ENCODE results near the gene DFFB.

Gene DFFB

GRCh38 chr1:3834701-3835100, 22.6 kb upstream of the DFFB start:
- no peak for DNase-seq

DNA sequence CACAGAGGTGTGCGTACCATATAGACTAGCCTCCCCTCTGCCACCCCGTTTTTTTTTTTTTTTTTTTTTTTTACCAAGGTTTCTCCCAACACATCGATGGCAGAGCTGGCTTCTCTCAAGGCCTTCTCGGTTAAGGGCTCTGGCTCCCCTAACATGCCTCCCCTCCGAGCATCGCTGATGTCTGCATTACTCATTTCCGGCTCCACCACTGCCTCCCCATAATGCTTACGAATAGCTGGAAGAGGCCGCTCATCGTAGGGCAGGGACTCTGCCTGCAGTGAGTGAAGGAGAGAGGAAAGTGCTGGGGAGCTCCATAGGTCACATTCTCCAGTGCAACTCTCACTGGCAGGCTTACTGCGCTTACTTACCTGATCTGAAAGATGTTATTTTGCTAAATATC, 20.9 kb upstream of the DFFB start:
- DNase-seq = no peak

- no peak for DNase-seq
These were observed 20.1 kb upstream of the DFFB start for GRCh38 chr1:3837200-3837599.

- DNase-seq = no peak
These were observed 19.6 kb upstream of the DFFB start for GRCh38 chr1:3837685-3838084.

GRCh38 chr1:3838788-3839187, 18.5 kb upstream of the DFFB start:
- DNase-seq = no peak

GRCh38 chr1:3841491-3841890, 15.8 kb upstream of the DFFB start:
- no peak for DNase-seq

- no peak for DNase-seq
These were observed 14.4 kb upstream of the DFFB start for GRCh38 chr1:3842912-3843311.

DNA sequence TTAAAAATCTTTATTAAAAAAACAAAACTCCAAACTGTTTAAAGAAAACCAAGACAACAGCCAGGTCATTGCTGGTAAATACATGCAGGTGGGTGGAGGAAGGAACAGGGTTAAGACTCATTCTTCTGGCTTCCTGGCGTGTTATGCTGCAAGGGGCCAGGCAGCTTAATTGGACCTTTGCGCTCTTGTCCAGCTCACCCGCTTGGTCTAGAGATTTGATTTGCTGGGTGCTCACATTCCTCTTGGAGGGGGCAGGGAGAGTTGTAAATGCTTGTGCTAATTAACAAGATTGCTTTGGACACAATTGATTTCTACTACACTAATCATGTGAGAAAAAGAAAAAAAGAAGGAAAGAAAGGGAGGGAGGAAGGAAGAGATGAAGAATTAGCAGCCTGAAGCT, 10.7 kb upstream of the DFFB start:
- DNase-seq = no peak

- no peak for DNase-seq
These were observed 10.2 kb upstream of the DFFB start for GRCh38 chr1:3847081-3847480.

- DNase-seq = no peak
These were observed 6.4 kb upstream of the DFFB start for GRCh38 chr1:3850857-3851256.

DNA sequence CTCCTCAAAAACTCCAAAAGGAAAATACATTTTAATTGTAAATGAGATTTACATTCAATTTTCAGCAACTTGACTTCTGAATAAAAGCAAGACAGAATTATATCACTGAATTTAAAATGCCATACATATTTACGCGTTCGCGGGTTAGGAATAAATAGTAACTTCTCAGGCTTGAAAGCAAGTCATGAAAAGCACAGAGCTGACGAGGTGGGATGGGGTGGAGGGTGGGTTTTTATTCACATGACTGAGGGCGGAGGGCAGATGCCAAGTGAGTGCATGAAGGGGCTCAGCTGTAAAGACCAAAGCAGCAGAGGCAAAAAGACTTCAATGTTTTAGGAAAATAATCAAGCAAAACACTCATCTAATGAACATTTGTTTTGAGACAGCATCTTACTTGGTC, 6.0 kb upstream of the DFFB start:
- no peak for DNase-seq

DNA sequence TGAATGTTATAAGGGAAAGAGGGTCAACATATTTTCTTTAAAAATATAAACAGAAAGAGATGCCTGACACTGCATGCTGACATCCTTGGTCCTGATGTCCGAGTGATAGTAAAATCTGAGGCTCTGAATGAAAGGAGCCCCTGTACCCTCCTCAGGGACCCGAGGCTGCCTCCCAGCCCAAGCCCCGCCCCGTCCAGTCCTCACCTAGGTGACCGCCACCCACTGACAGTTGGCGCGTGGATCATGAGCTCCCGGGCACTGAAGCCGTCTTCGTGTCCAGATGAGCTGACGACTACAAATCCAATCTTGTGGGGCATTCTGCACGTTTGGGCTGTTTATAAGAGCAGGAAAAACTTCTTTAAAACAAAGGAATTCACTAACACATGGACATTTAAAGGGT, 5.2 kb upstream of the DFFB start:
- no peak for DNase-seq

DNA sequence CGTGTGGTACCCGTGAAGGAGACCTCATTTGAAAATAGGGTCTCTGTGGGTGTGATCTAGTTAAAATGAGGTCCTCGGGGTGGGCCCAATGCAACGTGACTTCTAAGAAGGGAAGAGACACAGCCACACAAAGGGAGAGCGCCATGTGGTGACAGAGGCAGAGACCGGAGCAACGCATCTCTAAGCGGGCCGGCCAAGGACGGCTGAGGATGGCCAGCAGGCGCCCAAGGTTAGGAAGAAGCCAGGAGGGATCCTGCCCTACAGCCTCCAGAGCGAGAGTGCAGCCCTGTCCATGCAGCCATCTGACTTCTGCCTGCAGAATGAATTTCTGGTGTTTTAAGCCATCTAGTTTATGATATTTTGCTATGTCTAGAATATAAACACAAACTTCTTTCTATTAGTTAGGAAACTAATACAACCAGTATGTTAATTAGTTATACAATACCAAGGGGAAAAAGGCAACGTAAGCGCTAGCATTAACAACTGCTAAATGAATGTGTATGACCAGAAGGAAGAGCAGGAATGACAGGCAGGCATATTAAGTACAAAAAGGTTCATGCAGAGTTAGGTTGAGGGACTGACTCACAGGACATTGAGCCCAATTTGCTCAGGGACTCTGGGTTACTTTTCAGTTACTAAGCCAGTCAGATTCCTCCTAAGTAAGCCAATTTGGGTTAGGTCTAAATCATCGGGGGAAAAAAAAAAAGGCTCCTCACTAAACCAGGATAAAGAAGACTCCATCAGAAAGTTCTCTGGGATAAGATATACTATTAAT, 4.4 kb upstream of the DFFB start:
- no peak for DNase-seq

DNA sequence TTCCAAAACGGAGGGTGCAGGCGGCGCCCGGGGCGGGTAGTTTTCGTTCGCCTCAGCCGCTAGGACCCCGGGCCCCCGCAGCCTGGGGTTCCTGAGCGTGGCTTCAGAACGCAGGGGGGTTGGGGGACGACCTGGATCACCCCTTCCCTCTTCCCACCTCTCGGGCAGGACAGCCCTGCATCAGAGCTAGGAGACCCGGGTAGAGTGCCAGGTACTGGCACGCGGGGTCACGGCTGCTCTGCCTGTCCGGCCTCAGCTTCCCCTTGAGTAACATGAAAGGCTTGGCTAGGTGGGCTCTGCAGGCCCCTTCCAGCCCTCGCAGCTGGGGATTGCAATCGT, 484 bp downstream of the DFFB start:
- DNase-seq = no peak

DNA sequence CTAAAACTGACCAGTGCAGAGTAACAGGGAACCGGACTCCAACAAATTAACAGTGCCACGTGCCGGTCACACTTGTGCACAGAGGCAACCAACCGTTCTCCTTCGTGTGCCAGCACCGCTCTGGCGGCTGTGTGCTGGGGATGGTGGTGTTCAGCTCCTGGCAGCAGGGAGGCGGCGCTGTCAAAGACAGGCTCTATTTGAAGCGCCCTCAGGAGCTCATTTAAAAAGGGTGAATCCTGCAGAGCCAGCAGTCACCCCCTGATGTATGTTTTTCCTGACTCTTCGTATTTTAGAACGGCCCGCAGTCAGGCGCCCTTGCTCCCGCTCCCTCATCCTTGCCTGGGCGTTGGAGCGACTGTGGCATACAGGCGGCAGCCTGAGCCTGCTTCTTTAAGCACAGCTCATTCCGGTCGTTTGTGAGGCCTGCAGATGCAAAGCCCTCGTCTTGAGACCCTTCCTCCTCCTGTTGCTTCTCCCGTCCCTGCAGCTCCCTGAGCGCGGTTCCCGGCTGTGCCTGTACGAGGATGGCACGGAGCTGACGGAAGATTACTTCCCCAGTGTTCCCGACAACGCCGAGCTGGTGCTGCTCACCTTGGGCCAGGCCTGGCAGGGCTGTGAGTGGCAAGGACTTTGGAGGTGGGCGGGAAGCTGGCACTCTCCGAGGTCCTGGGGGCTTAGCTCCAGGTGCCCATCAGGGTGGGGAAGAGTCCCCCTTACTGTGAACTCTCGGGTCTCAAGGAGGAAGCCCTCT, 1.1 kb downstream of the DFFB start:
- no peak for DNase-seq

GRCh38 chr1:3863231-3863935, 6.1 kb downstream of the DFFB start:
- no peak for DNase-seq

- no peak for DNase-seq
These were observed 7.6 kb downstream of the DFFB start for GRCh38 chr1:3864884-3865283.

GRCh38 chr1:3865606-3866160, 8.4 kb downstream of the DFFB start:
- DNase-seq = no peak

- no peak for DNase-seq
These were observed 11.3 kb downstream of the DFFB start for GRCh38 chr1:3868464-3869006.

DNA sequence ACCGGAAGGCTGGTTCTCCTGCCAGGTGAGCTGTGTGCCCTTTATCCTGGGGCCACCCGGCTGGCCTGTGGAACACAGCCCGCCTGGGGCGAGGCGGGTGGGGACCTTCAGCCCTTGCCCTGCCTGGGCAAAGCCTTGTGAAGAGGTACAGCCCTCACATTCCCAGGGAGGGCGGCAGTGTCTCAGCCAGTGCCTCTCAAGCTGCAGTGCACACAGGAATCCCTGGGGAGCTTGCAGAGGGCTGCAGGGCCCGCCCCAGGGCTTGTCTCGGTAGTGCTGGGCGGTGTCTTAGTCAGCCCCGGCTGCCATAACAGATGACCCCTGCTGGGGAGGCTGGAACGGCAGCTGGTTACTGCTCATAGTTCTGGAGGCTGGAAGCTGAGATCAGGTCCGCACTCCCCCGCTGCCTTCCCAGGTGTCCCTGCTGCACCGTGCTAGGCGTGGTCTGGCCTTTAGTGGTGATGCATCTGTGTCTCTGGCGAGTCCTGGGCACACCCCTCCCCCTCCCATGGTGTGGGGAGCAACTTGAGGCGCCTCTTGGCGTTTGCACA, 12.6 kb downstream of the DFFB start:
- no peak for DNase-seq

DNA sequence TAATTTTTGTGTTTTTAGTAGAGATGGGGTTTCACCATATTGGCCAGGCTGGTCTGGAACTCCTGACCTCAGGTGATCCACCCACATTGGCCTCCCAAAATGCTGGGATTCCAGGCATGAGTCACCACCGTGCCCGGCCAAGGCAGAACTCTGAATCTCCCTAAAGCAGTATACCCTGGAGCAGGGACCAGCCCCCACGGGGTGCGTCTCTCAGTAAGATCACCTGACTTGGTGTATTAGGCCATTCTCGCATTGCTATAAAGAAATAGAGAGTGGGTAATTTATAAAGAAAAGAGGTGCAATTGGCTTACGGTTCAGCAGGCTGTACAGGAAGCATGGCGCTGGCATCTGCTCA, 14.2 kb downstream of the DFFB start:
- DNase-seq = no peak

GRCh38 chr1:3872546-3872945, 15.3 kb downstream of the DFFB start:
- DNase-seq = no peak

GRCh38 chr1:3874736-3875135, 17.5 kb downstream of the DFFB start:
- no peak for DNase-seq
